Measurements from ENCODE around the gene WDR45B. TPM values are rescaled to one million over a fixed set of nuclear protein-coding genes. Genes with fewer than 3 reads are reported as not detected.

The WDR45B gene
- total RNA-seq, 3 donors from 2014 or later, result 74.2 to 118 (median 83.9) TPM

DNA sequence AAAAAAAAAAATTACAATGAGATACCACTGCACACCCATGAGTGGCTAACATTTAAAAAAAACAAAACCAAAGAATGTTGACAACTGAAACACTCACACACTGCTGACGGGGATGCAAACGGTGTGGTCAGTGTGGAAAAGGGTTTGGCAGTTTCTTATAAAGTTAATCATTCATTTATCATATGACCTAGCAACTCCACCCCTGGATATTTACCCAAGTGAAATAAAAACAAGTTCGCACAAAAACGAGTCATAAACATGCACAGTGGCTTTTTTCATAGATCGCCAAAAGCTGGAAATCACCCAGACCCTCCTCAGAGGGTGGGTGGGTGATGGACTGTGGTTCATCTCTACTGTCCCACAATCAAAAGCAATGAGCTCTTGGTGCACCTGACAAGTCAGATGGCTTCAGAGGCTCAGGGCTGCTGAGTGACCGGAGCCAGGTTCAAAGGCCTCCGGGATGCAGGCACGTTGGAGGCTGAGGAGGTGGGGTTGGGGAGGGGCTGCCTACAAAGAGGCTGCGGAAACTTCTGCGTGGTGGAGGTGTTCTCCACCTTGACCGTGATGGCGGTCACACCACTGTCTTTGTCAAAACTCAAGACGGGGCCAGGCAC, 36.1 kb upstream of the WDR45B start:
- Histone ChIP-seq H3K4me1 (no peaks in the 10 kb centered on the region), H3K9me3 (peaks cover 0 to 10% of the 10 kb centered on the region in 2 donors), H3K27me3 (no peaks in the 10 kb centered on the region), H3K36me3 (no peaks in the 10 kb centered on the region), H3K4me3 (no peak overlapping the region), H3K27ac (peak overlapping the region; percentile 20 to 58)
- TF ChIP-seq, protein P1, sequence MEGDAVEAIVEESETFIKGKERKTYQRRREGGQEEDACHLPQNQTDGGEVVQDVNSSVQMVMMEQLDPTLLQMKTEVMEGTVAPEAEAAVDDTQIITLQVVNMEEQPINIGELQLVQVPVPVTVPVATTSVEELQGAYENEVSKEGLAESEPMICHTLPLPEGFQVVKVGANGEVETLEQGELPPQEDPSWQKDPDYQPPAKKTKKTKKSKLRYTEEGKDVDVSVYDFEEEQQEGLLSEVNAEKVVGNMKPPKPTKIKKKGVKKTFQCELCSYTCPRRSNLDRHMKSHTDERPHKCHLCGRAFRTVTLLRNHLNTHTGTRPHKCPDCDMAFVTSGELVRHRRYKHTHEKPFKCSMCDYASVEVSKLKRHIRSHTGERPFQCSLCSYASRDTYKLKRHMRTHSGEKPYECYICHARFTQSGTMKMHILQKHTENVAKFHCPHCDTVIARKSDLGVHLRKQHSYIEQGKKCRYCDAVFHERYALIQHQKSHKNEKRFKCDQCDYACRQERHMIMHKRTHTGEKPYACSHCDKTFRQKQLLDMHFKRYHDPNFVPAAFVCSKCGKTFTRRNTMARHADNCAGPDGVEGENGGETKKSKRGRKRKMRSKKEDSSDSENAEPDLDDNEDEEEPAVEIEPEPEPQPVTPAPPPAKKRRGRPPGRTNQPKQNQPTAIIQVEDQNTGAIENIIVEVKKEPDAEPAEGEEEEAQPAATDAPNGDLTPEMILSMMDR (IDR thresholded peaks at IDR 0.05), result no peak
- TF ChIP-seq POLR2AphosphoS5 (IDR thresholded peaks at IDR 0.05), result no peak
- no peak for DNase-seq (ENCODE audit: low spot score in 2 of 2)
- intact Hi-C loops (cut with DNase I; ENCODE audit: low total_unique reads), result no loop called here

DNA sequence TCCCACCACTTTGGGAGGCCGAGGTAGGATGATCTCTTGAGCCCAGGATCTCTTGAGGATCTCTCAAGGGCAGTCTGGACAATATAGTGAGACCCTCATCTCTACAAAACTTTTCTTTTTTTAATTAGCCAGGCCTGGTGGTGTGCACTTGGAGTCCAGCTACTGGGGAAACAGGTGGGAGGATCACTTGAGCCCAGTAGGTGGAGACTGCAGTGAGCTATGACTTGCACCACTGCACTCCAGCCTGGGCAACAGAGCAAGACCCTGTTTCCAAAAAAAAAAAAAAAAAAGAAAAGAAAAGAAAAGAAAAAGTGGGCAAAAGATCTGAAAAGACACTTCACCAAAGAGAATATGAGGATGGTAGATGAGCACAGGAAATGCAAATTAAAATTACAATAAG, 35.3 kb upstream of the WDR45B start:
- H3K9me3 ChIP-seq, result peaks cover 0 to 10% of the 10 kb centered on the region in 2 donors
- intact Hi-C loops (cut with DNase I; ENCODE audit: low total_unique reads), result no loop called here
- H3K27me3 ChIP-seq, result no peaks in the 10 kb centered on the region
- H3K4me3 ChIP-seq, result no peak overlapping the region
- no peak overlapping the region for H3K27ac ChIP-seq
- TF ChIP-seq, protein P1 (IDR thresholded peaks at IDR 0.05), result no peak
- no peak for TF ChIP-seq POLR2A (IDR thresholded peaks at IDR 0.05)
- no peak for TF ChIP-seq POLR2AphosphoS5 (IDR thresholded peaks at IDR 0.05)
- no peak for DNase-seq (ENCODE audit: low spot score in 2 of 2)
- H3K36me3 ChIP-seq, result no peaks in the 10 kb centered on the region
- H3K4me1 ChIP-seq, result no peaks in the 10 kb centered on the region

DNA sequence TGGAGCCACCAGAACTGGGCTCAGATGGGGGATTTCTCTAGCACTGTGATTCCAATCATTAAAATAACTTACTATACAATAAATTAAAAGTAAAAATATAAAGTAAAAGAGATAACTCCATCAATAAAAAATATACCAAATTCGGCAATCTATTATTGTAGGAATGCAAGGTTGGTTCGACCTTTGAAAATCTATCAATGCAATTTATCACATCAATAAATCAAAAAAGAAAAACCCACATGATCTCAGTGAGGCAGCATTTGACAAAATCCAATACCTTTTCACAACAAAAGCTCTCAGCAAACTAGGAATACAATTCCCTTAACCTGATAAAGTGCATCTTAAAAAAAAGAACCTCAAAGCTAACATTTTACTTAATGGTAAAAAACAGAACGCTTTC, 33.3 kb upstream of the WDR45B start:
- no peak for TF ChIP-seq POLR2AphosphoS5 (IDR thresholded peaks at IDR 0.05)
- TF ChIP-seq POLR2A (IDR thresholded peaks at IDR 0.05), result no peak
- TF ChIP-seq, protein P1 (IDR thresholded peaks at IDR 0.05), result no peak
- no peak for DNase-seq (ENCODE audit: low spot score in 2 of 2)
- H3K4me3 ChIP-seq, result no peak overlapping the region
- intact Hi-C loops (cut with DNase I; ENCODE audit: low total_unique reads), result no loop called here
- H3K9me3 ChIP-seq, result peaks cover 0 to 10% of the 10 kb centered on the region in 2 donors
- no peak overlapping the region for H3K27ac ChIP-seq
- H3K36me3 ChIP-seq, result no peaks in the 10 kb centered on the region
- no peaks in the 10 kb centered on the region for H3K4me1 ChIP-seq
- no peaks in the 10 kb centered on the region for H3K27me3 ChIP-seq

DNA sequence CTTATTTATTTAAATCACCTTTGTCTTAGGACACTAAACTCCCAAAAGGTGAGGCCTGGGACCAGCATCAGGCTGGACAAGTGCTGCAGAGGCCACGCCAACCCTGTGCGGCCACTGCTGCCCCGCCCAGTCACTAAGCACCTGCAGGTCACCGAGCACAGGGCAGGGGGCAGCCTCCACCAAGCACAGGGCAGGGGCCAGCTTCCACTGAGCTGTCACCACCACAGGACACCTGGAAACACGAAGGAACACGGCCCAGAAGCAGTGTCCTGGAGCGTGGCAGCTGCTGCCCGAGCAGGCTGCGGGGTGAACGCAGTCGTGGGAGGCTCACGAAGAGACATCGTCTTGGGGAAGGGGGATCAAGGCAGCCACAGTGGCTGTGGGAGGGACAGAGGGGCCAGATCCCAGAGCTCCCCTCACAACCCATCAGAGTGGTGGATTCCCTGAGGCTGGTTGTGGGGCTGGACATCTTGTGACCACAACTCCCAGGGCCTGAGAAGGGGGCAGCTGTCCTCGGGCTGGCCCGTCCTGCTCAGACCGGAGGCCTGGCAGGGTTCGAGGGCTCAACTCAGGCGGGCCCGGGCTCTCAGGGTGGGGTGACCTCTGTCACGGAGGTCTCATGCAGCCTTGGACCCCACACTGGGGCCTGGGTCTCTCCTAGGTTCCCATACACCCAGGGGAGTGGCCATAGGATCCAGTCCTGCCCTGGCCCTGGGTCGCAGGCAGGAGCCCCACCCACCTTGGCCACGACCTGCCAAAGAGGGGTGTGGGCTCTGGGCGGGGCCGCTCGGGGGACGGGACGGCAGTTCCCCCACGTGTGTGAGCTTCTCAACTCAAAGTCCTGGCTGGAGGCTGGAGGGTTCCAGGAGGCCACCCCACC, 31.6 kb upstream of the WDR45B start:
- H3K36me3 ChIP-seq, result no peaks in the 10 kb centered on the region
- H3K4me1 ChIP-seq, result no peaks in the 10 kb centered on the region
- intact Hi-C loops (cut with DNase I; ENCODE audit: low total_unique reads), result no loop called here
- no peak for DNase-seq (ENCODE audit: low spot score in 2 of 2)
- H3K4me3 ChIP-seq, result no peak overlapping the region
- H3K27ac ChIP-seq, result peak overlapping the region in 1 of 2 donors; percentile 12
- no peaks in the 10 kb centered on the region for H3K27me3 ChIP-seq
- H3K9me3 ChIP-seq, result peaks cover 0 to 10% of the 10 kb centered on the region in 2 donors
- no peak for TF ChIP-seq POLR2AphosphoS5 (IDR thresholded peaks at IDR 0.05)
- no peak for TF ChIP-seq POLR2A (IDR thresholded peaks at IDR 0.05)
- TF ChIP-seq, protein P1 (IDR thresholded peaks at IDR 0.05), result no peak

Data from breast epithelium (tissue), 4 donors.